Lower leg skin (tissue), 4 donors: ENCODE results near the gene GAS2L2. TPM values are rescaled to one million over a fixed set of nuclear protein-coding genes. Genes with fewer than 3 reads are reported as not detected.

Source experiments
- DNase-seq, 2 donors: peaks; one replicate each; pipeline ENCODE4 v3.0.0-alpha.2; 2019; ENCODE audit warnings: low spot score in 2 of 2
- H3K4me3 ChIP-seq: fragments of 200-600 bp; sonication (generic); 2 replicates; pipeline ENCODE4 v1.5.1; 2017; ENCODE audit warnings: mild to moderate bottlenecking, low read depth; ENCODE audit not compliant: poor library complexity, severe bottlenecking
- POLR2A ChIP-seq, 2 donors: fragments of 450-650 bp; IDR thresholded peaks; one replicate each; pipeline ENCODE4 v1.6.1; 2016 to 2017; ENCODE audit warnings: antibody characterized with exemption in 2 of 2, mild to moderate bottlenecking in 1 of 2, moderate library complexity in 1 of 2
- WGBS, 2 donors: methylation state at CpG; one replicate each; pipeline ENCODE4 v1.1.5; 2018; 5-methylcytosine and 5-hydroxymethylcytosine counted together
- intact Hi-C: fragments of 100-400 bp; cut with DNase I; formaldehyde crosslinking; loops from one replicate; pipeline ENCODE4 v1.15.0; 2023; ENCODE audit warnings: low total_unique reads
- total RNA-seq, 4 donors: library from RNA; depleted of rRNA; stranded (reverse); fragments of >200 nt; gene quantifications; one replicate each; pipeline ENCODE4 v1.1.0, GENCODE V29; 2016
- TF ChIP-seq, protein P1 (sequence below), 3 donors: fragments of 450-650 bp; IDR thresholded peaks; one replicate each; pipeline ENCODE4 v1.5.1; 2016; ENCODE audit warnings: antibody characterized with exemption in 3 of 3, mild to moderate bottlenecking in 3 of 3, moderate library complexity in 2 of 3

The GAS2L2 gene
- total RNA-seq, 4 donors from 2014 or later = 0.93 TPM; not detected in 3

DNA sequence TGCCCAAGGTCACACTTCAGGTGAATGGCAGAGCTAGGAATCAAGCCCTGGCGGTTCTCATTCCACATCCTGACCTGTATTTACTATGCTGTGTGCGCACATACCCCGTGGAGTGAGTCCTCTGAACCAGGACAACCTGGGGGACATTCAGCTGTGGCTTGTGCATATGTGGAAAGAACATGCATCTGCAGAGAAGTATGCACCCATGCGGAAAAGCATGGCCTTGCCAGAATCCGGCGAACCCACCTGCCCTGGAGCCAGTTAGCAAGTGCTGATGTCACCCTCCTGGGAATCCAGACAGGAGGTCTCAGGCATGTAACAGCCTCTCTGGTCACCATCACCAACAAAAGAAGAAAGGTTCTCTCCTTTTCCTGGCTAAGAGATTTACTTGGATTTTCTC is 19.7 kb downstream of the GAS2L2 start:
- 55 to 77% methylated on average over 6 of the region's 6 CpGs for WGBS, 2 donors
- TF ChIP-seq POLR2A (IDR thresholded peaks at IDR 0.05) = no peak
- TF ChIP-seq, protein P1, sequence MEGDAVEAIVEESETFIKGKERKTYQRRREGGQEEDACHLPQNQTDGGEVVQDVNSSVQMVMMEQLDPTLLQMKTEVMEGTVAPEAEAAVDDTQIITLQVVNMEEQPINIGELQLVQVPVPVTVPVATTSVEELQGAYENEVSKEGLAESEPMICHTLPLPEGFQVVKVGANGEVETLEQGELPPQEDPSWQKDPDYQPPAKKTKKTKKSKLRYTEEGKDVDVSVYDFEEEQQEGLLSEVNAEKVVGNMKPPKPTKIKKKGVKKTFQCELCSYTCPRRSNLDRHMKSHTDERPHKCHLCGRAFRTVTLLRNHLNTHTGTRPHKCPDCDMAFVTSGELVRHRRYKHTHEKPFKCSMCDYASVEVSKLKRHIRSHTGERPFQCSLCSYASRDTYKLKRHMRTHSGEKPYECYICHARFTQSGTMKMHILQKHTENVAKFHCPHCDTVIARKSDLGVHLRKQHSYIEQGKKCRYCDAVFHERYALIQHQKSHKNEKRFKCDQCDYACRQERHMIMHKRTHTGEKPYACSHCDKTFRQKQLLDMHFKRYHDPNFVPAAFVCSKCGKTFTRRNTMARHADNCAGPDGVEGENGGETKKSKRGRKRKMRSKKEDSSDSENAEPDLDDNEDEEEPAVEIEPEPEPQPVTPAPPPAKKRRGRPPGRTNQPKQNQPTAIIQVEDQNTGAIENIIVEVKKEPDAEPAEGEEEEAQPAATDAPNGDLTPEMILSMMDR (IDR thresholded peaks at IDR 0.05) = no peak
- peak in 1 of 2 donors; percentile 82 for DNase-seq
- H3K4me3 ChIP-seq = no peak overlapping the region
- intact Hi-C loops = no loop called here

DNA sequence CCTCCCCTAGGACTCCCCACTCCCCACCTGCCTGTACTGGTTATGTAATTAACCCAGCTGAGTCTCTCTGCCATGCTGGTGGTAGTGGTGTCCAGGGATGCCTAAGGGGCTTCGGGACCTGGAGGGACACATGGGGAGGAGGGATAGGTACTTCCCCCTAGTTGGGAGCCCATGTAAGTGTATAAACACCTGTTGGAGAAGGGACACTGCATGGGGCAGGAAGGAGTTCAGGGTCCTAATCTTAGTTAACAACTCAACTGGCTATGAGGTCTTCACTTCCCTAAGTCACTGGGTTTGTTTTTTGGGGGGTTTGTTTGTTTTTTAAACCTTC is 20.3 kb downstream of the GAS2L2 start:
- intact Hi-C loops = no loop called here
- TF ChIP-seq POLR2A (IDR thresholded peaks at IDR 0.05) = no peak
- TF ChIP-seq, protein P1 (IDR thresholded peaks at IDR 0.05) = no peak
- no peak overlapping the region for H3K4me3 ChIP-seq
- DNase-seq = no peak
- 63 to 85% methylated on average over 1 of the region's 1 CpG for WGBS, 2 donors

DNA sequence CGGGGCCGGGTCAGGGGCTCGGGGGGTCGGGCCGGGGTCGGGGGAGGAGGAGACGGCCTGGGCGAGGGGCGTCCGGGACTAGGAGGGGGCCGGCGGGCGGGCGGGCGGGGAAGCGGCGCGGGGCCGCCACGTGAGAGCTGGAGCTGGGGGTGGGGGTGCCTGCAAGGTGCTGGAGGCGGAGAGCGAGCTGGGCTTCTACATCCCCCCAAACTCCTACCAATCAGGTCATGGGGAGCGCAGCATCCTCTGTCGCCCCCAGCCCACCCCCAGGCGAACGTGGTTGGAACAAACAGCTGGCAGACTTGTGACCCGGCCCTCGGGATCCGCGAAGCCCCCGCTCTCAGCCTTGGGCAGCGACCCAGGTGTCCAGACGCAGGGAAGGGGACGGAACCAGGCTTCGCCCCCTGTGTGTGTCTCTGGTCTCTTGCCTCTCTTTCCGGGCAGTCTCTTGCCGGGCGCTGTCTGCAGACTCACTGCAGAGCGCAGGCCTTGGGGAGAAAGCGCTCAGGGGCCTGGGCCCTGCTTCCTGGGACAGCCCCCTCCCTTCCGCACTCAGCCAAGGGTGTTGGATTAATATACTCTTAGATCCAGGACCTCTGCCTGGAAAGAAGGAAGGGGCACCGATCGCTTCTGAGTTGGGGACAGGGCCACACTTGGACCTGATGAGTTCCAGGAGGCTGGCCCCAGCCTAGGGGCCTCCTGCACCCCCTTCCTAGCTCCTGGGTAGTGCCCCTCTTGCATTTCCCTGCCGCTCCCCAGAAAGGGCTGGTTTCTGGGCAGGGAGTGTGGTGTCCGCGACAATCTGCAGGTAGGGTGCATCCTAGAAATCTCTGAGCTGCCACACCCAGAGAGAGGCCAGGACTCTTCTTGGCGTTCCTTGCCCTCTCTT is 20.9 kb downstream of the GAS2L2 start:
- intact Hi-C loops = no loop called here
- peak in 1 of 2 donors; percentile 84 for DNase-seq
- TF ChIP-seq, protein P1 (IDR thresholded peaks at IDR 0.05) = no peak
- no peak for TF ChIP-seq POLR2A (IDR thresholded peaks at IDR 0.05)
- H3K4me3 ChIP-seq = peak overlapping the region; percentile 40
- 21 to 22% methylated on average over 18 to 37 of the region's 47 CpGs for WGBS, 2 donors

DNA sequence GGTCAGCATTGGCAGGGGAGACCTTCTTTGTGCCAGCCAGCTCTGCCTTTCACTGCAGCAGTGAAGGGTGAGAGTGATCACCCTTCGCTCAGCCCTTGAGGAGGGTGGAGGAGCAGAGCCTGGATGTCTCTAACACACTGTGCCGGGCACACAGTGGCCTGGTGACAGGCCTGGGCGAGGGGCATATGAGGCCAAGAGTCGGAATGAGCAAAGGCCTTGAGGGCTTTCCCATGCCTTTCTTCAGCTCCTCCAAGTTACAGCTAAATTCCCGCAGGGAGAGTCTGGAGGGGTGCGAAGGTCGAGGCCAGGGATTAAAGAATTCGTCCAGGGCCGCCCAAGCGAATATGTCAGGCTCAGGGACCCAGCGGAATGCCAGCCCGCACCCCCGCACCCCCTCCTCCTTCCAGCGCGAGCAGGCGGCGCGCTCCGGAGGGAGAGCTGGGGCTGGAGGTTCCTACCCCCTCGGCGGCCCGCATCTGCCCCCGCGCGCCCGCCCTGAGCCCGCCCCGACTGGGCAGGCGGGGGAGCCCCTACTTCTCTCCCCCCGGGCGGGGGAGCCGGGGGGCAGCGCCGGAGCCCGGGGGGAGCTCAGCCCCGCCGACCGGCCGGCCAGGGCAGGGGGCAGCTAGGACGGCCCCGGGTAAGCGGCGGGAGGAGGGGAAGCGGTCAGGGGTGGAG is 21.7 kb downstream of the GAS2L2 start, which contains the start of gene RASL10B:
RASL10B (plus strand) TSS at position 401 of the 678 bp plus-strand sequence. CDS start 3,546 bp downstream, outside the sequence.
- intact Hi-C loops = no loop called here
- DNase-seq = peak in 1 of 2 donors; percentile 89
- H3K4me3 ChIP-seq = peak within 1 kb of the TSS; percentile 40
- TF ChIP-seq, protein P1 (IDR thresholded peaks at IDR 0.05) = no peak
- no peak for TF ChIP-seq POLR2A (IDR thresholded peaks at IDR 0.05)
- WGBS, 2 donors = 8 to 12% methylated on average over 12 to 18 of the region's 44 CpGs

DNA sequence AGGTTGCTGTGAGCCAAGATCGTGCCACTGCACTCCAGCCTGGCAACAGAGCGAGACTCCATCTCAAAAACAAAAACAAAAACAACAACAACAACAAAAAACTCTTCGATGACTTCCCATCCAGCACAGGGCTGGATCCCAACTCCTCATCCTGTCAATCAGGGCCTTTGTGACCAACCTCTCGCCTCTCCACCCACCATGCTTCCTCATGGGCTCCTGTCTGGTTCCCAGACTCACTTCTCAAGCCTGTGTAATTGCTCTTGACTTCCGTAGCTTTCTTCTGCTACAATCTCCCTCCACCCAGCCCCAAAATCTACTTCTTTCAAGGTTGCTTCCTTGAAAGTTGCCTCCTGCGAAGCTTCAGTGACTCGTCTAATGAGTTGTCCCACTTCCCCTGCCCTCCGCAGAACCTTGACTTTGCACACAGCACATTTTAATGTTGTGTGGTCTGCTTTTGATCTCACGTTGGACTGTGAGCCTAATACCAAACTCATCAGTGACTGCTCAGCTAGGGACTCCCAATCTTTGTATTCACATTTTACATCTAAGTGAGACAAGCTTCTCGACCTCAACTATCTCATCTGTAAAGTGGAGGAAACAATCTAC is 22.5 kb downstream of the GAS2L2 start:
- WGBS, 2 donors = 80 to 81% methylated on average over 10 of the region's 10 CpGs
- intact Hi-C loops = no loop called here
- no peak for TF ChIP-seq POLR2A (IDR thresholded peaks at IDR 0.05)
- TF ChIP-seq, protein P1 (IDR thresholded peaks at IDR 0.05) = no peak
- peak in 1 of 2 donors; percentile 60 for DNase-seq
- H3K4me3 ChIP-seq = no peak overlapping the region
